HG02623 (cell line): Measurements from ENCODE around the gene TICAM1.
"Not testable (repeated sequence)": the region's sequence is repeated elsewhere in the genome, so short reads cannot be mapped to it uniquely, and the experiment has no call there.

Experiments
- ATAC-seq: cut with Tn5 transposase; IDR thresholded peaks from one replicate; pipeline ENCODE4 v1.9.1; 2021; ENCODE audit warnings: moderate library complexity; ENCODE audit not compliant: unreplicated experiment

TICAM1 gene

GRCh38 chr19:4806384-4806783 lies 25.1 kb downstream of the TICAM1 start:
- ATAC-seq: no peak

GRCh38 chr19:4805140-4805539 lies 26.4 kb downstream of the TICAM1 start:
- not testable (repeated sequence) for ATAC-seq

GRCh38 chr19:4803736-4804695 lies 27.5 kb downstream of the TICAM1 start:
- no peak for ATAC-seq

GRCh38 chr19:4802711-4803110 lies 28.8 kb downstream of the TICAM1 start:
- no peak for ATAC-seq

GRCh38 chr19:4801085-4801619 lies 30.4 kb downstream of the TICAM1 start:
- ATAC-seq: no peak

- ATAC-seq: no peak
These were observed 30.9 kb downstream of the TICAM1 start for GRCh38 chr19:4800591-4801081.

- ATAC-seq: no peak
These were observed 36.1 kb downstream of the TICAM1 start for GRCh38 chr19:4795400-4795799.

- ATAC-seq: no peak
These were observed 36.5 kb downstream of the TICAM1 start for GRCh38 chr19:4794971-4795370.

- ATAC-seq: not testable (repeated sequence)
These were observed 38.2 kb downstream of the TICAM1 start for GRCh38 chr19:4793278-4793677.

- not testable (repeated sequence) for ATAC-seq
These were observed 38.7 kb downstream of the TICAM1 start for GRCh38 chr19:4792866-4793195.

GRCh38 chr19:4792019-4792865 lies 39.3 kb downstream of the TICAM1 start:
- not testable (repeated sequence) for ATAC-seq

GRCh38 chr19:4791183-4792018 lies 40.1 kb downstream of the TICAM1 start, which contains the start of gene FEM1A:
Gene FEM1A, plus strand, starts transcription at chr19:4791734. Its CDS starts 121 bp downstream, at chr19:4791855.
- peak; percentile 89 for ATAC-seq

GRCh38 chr19:4786412-4787016 lies 45.0 kb downstream of the TICAM1 start:
- not testable (repeated sequence) for ATAC-seq

GRCh38 chr19:4781801-4782200 lies 49.7 kb downstream of the TICAM1 start:
- ATAC-seq: no peak

GRCh38 chr19:4780860-4781259 lies 50.7 kb downstream of the TICAM1 start:
- ATAC-seq: no peak

GRCh38 chr19:4778124-4778523 lies 53.4 kb downstream of the TICAM1 start:
- not testable (repeated sequence) for ATAC-seq

- ATAC-seq: no peak
These were observed 54.9 kb downstream of the TICAM1 start for GRCh38 chr19:4776436-4777211.

- ATAC-seq: no peak
These were observed 55.8 kb downstream of the TICAM1 start for GRCh38 chr19:4775627-4776152.

GRCh38 chr19:4774136-4774535 lies 57.4 kb downstream of the TICAM1 start:
- no peak for ATAC-seq
